Panc1 (cell line): ENCODE data around the gene HTR1E. TPM values are rescaled to one million over a fixed set of nuclear protein-coding genes. Genes with fewer than 3 reads are reported as not detected.

ENCODE experiments used
- ATAC-seq: fragments of 200-7000 bp; cut with Tn5 transposase; 2 replicates; pipeline ENCODE4 v1.9.1; 2020; ENCODE audit warnings: mild to moderate bottlenecking, moderate library complexity
- BruUV-seq: library from RNA; stranded (reverse); fragments of 400-500 nt; replicated peaks from 2 replicates; lab custom pipeline; 2021; lab: Mats Ljungman, UMichigan
- CTCF ChIA-PET: fragments of 300-600 bp; sonication (Branson Sonifier 250); formaldehyde crosslinking; loops from one replicate; lab custom pipeline; 2022; ENCODE audit warnings: antibody characterized with exemption; lab: Charles Lee
- POLR2A ChIA-PET: fragments of 300-600 bp; sonication (Branson Sonifier 250); formaldehyde crosslinking; loops from one replicate; lab custom pipeline; 2022; ENCODE audit warnings: antibody characterized with exemption; lab: Charles Lee
- DNase-seq: peaks from one replicate; pipeline ENCODE4 v3.0.0-alpha.2; 2010; ENCODE audit warnings: low read depth, low spot score
- H3K27ac ChIP-seq: 2 replicates; pipeline ENCODE4 v1.5.1; 2011; ENCODE audit warnings: mild to moderate bottlenecking, low read length, inconsistent platforms
- H3K27me3 ChIP-seq: fragments of 200-500 bp; sonication (Bioruptor generic); 2 replicates; pipeline ENCODE4 v1.6.0; 2014; ENCODE audit warnings: low read length, inconsistent platforms; ENCODE audit not compliant: control insufficient read depth, insufficient read depth
- H3K36me3 ChIP-seq: fragments of 200-500 bp; sonication (Bioruptor generic); 2 replicates; pipeline ENCODE4 v1.5.1; 2014; ENCODE audit warnings: inconsistent platforms, mild to moderate bottlenecking, low read length, moderate library complexity; ENCODE audit not compliant: control insufficient read depth, insufficient read depth
- H3K4me1 ChIP-seq: 2 replicates; pipeline ENCODE4 v1.5.1; 2011; ENCODE audit warnings: inconsistent platforms, mild to moderate bottlenecking, low read length, moderate library complexity; ENCODE audit not compliant: control insufficient read depth, insufficient read depth
- H3K4me3 ChIP-seq, 2 experiments: 2 replicates each; pipeline ENCODE4 v1.5.1; 2011 to 2012; ENCODE audit warnings: low read depth in 2 of 2, low read length in 2 of 2, mild to moderate bottlenecking in 2 of 2, inconsistent platforms in 1 of 2, moderate library complexity in 1 of 2
- H3K9me3 ChIP-seq: fragments of 200-500 bp; sonication (Bioruptor generic); 2 replicates; pipeline ENCODE4 v1.5.1; 2014; ENCODE audit warnings: low read depth, mild to moderate bottlenecking, inconsistent platforms, low read length, moderate library complexity; ENCODE audit not compliant: control insufficient read depth, insufficient read depth
- CTCF ChIP-seq: fragments of 450-650 bp; IDR thresholded peaks from 2 replicates; pipeline ENCODE4 v1.5.1; 2017; ENCODE audit warnings: mild to moderate bottlenecking
- POLR2AphosphoS5 ChIP-seq: IDR thresholded peaks from 2 replicates; pipeline ENCODE4 v1.6.1; 2012; ENCODE audit warnings: mild to moderate bottlenecking, low read depth, low read length, moderate library complexity
- REST ChIP-seq, 2 experiments: IDR thresholded peaks; 2 replicates each; pipeline ENCODE4 v1.6.1; 2011 to 2012; ENCODE audit warnings: low read depth in 2 of 2, control low read depth in 1 of 2, low read length in 1 of 2, mild to moderate bottlenecking in 1 of 2, moderate library complexity in 1 of 2; ENCODE audit not compliant: insufficient read depth in 1 of 2
- SIN3A ChIP-seq: IDR thresholded peaks from 2 replicates; pipeline ENCODE4 v1.6.1; 2012; ENCODE audit warnings: low read depth, mild to moderate bottlenecking, low read length, moderate library complexity, borderline replicate concordance; ENCODE audit not compliant: insufficient read depth
- TCF7L2 ChIP-seq: IDR thresholded peaks from 2 replicates; pipeline ENCODE4 v1.6.1; 2011; ENCODE audit warnings: mild to moderate bottlenecking, low read depth, low read length, inconsistent platforms
- in situ Hi-C: cut with HindIII; loops from 2 replicates; pipeline ENCODE4 v1.10.0; 2016; ENCODE audit warnings: low sequenced_read_pairs, low pct_unique_long_range_greater_than_20kb
- intact Hi-C: fragments of 100-400 bp; cut with micrococcal nuclease; formaldehyde crosslinking; loops from one replicate; pipeline ENCODE4 v1.10.0; 2022; ENCODE audit not compliant: unreplicated experiment
- total RNA-seq: library from RNA; stranded (reverse); gene quantifications from one replicate; pipeline ENCODE4 v1.2.1, GENCODE V29; 2021; ENCODE audit not compliant: unreplicated experiment

The HTR1E gene
- total RNA-seq, 1 experiment from 2014 or later, result not detected

- ChIA-PET CTCF (no interaction called here), POLR2A (no interaction called here)
- in situ Hi-C loops (no loop called here), intact Hi-C loops (no loop called here)
- Histone ChIP-seq H3K27ac (no peak overlapping the region), H3K4me1 (no peaks in the 10 kb centered on the region), H3K9me3 (no peaks in the 10 kb centered on the region), H3K27me3 (peaks cover 6% of the 10 kb centered on the region; the same call in 1 of the 2 replicates), H3K36me3 (no peaks in the 10 kb centered on the region), H3K4me3 (no peak overlapping the region)
- no peak for ATAC-seq
- BruUV-seq, result no TSS peak
- TF ChIP-seq POLR2AphosphoS5 (no peak), TCF7L2 (no peak), REST (IDR thresholded peaks at IDR 0.05; ENCODE audit: insufficient read depth in 1 of 2, low read depth in 2 of 2, low read length in 1 of 2) (no peak), SIN3A (no peak), CTCF (no peak)
- DNase-seq, result no peak
Measured at GRCh38 chr6:87045521-87046075, 108.3 kb downstream of the HTR1E start.

- BruUV-seq, result no TSS peak
- in situ Hi-C loops, result no loop called here
Measured at GRCh38 chr6:87049779-87050178, 112.5 kb downstream of the HTR1E start.

More at GRCh38 chr6:87049779-87050178, 112.5 kb downstream of the HTR1E start:
- H3K36me3 ChIP-seq, result no peaks in the 10 kb centered on the region
- no peak for ATAC-seq
- TF ChIP-seq POLR2AphosphoS5 (no peak), REST (IDR thresholded peaks at IDR 0.05; ENCODE audit: insufficient read depth in 1 of 2, low read depth in 2 of 2, low read length in 1 of 2) (no peak), TCF7L2 (no peak), CTCF (no peak), SIN3A (no peak)
- ChIA-PET CTCF (no interaction called here), POLR2A (no interaction called here)
- peaks cover 12% of the 10 kb centered on the region; the same call in 1 of the 2 replicates for H3K27me3 ChIP-seq
- H3K9me3 ChIP-seq, result no peaks in the 10 kb centered on the region
- no peaks in the 10 kb centered on the region for H3K4me1 ChIP-seq
- H3K4me3 ChIP-seq, result no peak overlapping the region
- H3K27ac ChIP-seq, result no peak overlapping the region
- intact Hi-C loops, result loop anchor here (10.0 kb wide), 1 partner anchor 1965 kb away; no protein-coding TSS in a partner anchor
- no peak for DNase-seq
